Measurements from ENCODE around the gene GSTO2. TPM values are rescaled to one million over a fixed set of nuclear protein-coding genes. Genes with fewer than 3 reads are reported as not detected.

GSTO2 gene
- total RNA-seq, 3 donors from 2014 or later (not counting 1 experiment from before 2014, with no cell fraction given) = 0.75 to 1.4 (median 0.84) TPM

DNA sequence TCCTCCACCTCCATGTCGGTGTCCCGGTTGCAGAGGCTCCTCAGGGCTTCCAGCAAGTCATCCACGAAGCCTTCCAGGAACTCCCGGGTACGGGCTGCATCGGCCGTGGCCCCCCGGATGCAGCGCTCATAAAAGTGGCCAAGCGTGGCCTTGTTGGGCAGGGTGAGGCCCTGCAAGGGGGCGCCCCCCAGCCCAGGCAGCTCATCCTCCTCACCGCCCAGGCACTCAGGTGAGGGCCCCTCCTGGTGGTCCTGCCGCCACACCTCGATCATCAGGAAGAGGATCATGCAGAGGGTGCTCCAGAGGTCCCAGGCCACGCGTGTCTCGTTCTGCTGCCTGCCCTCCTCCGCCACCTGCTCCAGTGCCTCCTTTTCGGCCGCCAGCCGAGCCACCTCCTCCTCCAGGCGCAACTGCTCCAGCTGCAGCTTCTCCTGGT, 46.5 kb downstream of the GSTO2 start:
- Histone ChIP-seq H3K4me1 (ENCODE audit: control insufficient read depth, insufficient read depth, low read length) (peaks cover 35% of the 10 kb centered on the region), H3K9me3 (ENCODE audit: control insufficient read depth, insufficient read depth, low read length) (no peaks in the 10 kb centered on the region), H3K27ac (ENCODE audit: low read length) (no peak overlapping the region), H3K36me3 (ENCODE audit: control insufficient read depth, insufficient read depth, low read length) (peaks cover 56% of the 10 kb centered on the region), H3K4me3 (ENCODE audit: low read length) (no peak overlapping the region), H3K27me3 (ENCODE audit: control insufficient read depth, insufficient read depth, low read length) (no peaks in the 10 kb centered on the region)
- WGBS (ENCODE audit: insufficient coverage) = 97% methylated on average over 22 of the region's 22 CpGs
- Mint-ChIP-seq H3K27ac (peak overlapping the region in 1 of 2 donors; percentile 54), H3K4me3 (no peak overlapping the region), H3K4me1 (peaks cover 54 to 71% of the 10 kb centered on the region in 2 donors), H3K36me3 (no peaks in the 10 kb centered on the region), H3K9me3 (no peaks in the 10 kb centered on the region), H3K27me3 (ENCODE audit: low read depth in 2 of 2) (no peaks in the 10 kb centered on the region)
- TF ChIP-seq, protein P1, sequence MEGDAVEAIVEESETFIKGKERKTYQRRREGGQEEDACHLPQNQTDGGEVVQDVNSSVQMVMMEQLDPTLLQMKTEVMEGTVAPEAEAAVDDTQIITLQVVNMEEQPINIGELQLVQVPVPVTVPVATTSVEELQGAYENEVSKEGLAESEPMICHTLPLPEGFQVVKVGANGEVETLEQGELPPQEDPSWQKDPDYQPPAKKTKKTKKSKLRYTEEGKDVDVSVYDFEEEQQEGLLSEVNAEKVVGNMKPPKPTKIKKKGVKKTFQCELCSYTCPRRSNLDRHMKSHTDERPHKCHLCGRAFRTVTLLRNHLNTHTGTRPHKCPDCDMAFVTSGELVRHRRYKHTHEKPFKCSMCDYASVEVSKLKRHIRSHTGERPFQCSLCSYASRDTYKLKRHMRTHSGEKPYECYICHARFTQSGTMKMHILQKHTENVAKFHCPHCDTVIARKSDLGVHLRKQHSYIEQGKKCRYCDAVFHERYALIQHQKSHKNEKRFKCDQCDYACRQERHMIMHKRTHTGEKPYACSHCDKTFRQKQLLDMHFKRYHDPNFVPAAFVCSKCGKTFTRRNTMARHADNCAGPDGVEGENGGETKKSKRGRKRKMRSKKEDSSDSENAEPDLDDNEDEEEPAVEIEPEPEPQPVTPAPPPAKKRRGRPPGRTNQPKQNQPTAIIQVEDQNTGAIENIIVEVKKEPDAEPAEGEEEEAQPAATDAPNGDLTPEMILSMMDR (IDR thresholded peaks at IDR 0.05) = no peak
- ATAC-seq = peak in 1 of 3 donors; percentile 6
- DNase-seq = peak in 1 of 2 donors; percentile 15
- intact Hi-C loops (cut with micrococcal nuclease) = no loop called here

DNA sequence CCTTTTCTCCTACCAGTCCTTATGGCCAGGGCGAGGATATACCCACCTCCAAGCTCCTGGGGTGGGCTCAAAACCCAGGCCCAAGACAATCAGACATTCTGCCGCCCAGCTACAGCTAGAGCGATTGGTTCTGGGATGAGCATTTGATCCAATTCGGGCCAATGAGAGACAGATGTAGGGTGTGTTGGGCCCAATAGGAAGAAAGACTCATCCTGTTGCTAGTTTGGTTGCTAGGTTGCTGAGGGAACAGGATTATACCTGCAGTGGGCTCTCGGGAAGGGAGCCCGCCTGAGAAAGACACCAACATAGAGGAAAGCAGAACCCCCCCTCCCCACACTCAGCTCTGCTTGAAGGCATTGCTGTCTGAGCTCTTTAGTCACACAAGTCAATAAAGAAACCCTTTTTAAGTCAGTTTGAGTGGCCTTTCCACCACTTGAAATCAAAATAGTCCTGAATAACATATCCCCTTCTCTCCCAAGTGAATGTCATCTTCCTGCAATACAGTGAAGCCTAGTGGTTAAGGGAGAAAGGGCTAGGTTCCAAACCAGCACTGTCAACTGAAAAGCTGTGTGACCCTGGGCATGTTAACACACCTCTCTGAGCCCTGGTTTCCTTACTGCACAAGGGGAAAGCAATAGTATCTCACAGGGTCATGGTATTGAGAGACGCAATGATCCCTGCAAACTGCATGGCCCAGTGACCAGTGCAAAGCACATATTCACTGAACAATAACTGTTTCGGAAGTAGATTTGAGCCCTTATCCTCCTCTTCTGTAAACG, 47.5 kb downstream of the GSTO2 start:
- Mint-ChIP-seq H3K27me3 (ENCODE audit: low read depth in 2 of 2) (no peaks in the 10 kb centered on the region), H3K36me3 (no peaks in the 10 kb centered on the region), H3K4me3 (no peak overlapping the region), H3K4me1 (peaks cover 63 to 72% of the 10 kb centered on the region in 2 donors), H3K9me3 (no peaks in the 10 kb centered on the region), H3K27ac (peak overlapping the region; percentile 70 to 100)
- TF ChIP-seq, protein P1 (IDR thresholded peaks at IDR 0.05) = no peak
- no peak for ATAC-seq
- WGBS (ENCODE audit: insufficient coverage) = 96% methylated on average over 9 of the region's 9 CpGs
- Histone ChIP-seq H3K9me3 (ENCODE audit: control insufficient read depth, insufficient read depth, low read length) (no peaks in the 10 kb centered on the region), H3K27me3 (ENCODE audit: control insufficient read depth, insufficient read depth, low read length) (no peaks in the 10 kb centered on the region), H3K36me3 (ENCODE audit: control insufficient read depth, insufficient read depth, low read length) (peaks cover 49% of the 10 kb centered on the region), H3K4me3 (ENCODE audit: low read length) (no peak overlapping the region), H3K27ac (ENCODE audit: low read length) (no peak overlapping the region), H3K4me1 (ENCODE audit: control insufficient read depth, insufficient read depth, low read length) (peaks cover 35% of the 10 kb centered on the region)
- DNase-seq = no peak
- intact Hi-C loops (cut with micrococcal nuclease) = no loop called here

DNA sequence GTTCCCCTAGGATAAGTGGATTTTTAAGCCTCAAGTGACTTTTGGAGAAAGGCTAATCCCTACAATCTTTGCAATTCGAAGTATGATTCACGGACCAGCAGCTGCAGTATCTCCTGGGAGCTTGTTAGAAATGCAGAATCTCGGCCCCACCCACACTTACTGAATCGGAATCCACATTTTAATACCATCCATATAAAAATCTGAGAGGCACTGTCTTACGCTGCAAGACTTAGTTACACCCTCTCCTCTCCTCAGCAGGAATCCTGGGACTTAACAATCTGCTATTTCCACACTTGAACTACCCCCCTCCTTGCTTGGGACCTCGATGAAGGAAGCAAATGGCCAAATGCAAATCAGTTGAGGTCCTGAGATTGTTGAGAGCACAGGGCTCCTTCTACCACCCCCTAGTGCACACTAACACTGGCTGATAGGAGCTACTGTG, 48.3 kb downstream of the GSTO2 start:
- peaks cover 42% of the 10 kb centered on the region for H3K36me3 ChIP-seq (ENCODE audit: control insufficient read depth, insufficient read depth, low read length)
- H3K4me1 Mint-ChIP-seq = peaks cover 64 to 75% of the 10 kb centered on the region in 2 donors
- peak overlapping the region; percentile 70 to 100 for H3K27ac Mint-ChIP-seq

More for the DNA sequence above, 48.3 kb downstream of the GSTO2 start:
- no peak for ATAC-seq
- Mint-ChIP-seq H3K9me3 (no peaks in the 10 kb centered on the region), H3K27me3 (ENCODE audit: low read depth in 2 of 2) (no peaks in the 10 kb centered on the region), H3K36me3 (no peaks in the 10 kb centered on the region), H3K4me3 (peak overlapping the region; percentile 17)
- intact Hi-C loops (cut with micrococcal nuclease) = no loop called here
- TF ChIP-seq, protein P1 (IDR thresholded peaks at IDR 0.05) = no peak
- no peak for DNase-seq
- no peak overlapping the region for H3K27ac ChIP-seq (ENCODE audit: low read length)
- 86% methylated on average over 6 of the region's 6 CpGs for WGBS (ENCODE audit: insufficient coverage)
- H3K4me3 ChIP-seq (ENCODE audit: low read length) = no peak overlapping the region
- H3K9me3 ChIP-seq (ENCODE audit: control insufficient read depth, insufficient read depth, low read length) = no peaks in the 10 kb centered on the region
- no peaks in the 10 kb centered on the region for H3K27me3 ChIP-seq (ENCODE audit: control insufficient read depth, insufficient read depth, low read length)
- H3K4me1 ChIP-seq (ENCODE audit: control insufficient read depth, insufficient read depth, low read length) = peaks cover 43% of the 10 kb centered on the region

Measured in natural killer cell (primary cell).